ENCODE data around the gene HBG2. TPM values are rescaled to one million over a fixed set of nuclear protein-coding genes. Genes with fewer than 3 reads are reported as not detected.
"Not testable (repeated sequence)": the region's sequence is repeated elsewhere in the genome, so short reads cannot be mapped to it uniquely, and the experiment has no call there.

HBG2 gene
- total RNA-seq, result not detected in 2 replicates

- H3K27ac Mint-ChIP-seq; H3K36me3 Mint-ChIP-seq (ENCODE audit: low read depth); H3K9me3 Mint-ChIP-seq; H3K27me3 Mint-ChIP-seq (ENCODE audit: low read depth); H3K4me3 Mint-ChIP-seq (ENCODE audit: low read depth); intact Hi-C loops (cut with micrococcal nuclease); H3K4me1 Mint-ChIP-seq (ENCODE audit: low read depth); DNase-seq (ENCODE audit: low spot score): not testable (repeated sequence)
Observed at GRCh38 chr11:5254646-5255413, at the start of gene HBG2. Gene HBG2, minus strand, starts transcription at chr11:5254781. Its CDS starts 53 bp downstream, at chr11:5254728.

GRCh38 chr11:5304046-5304445, 49.5 kb upstream of the HBG2 start:
- H3K9me3 Mint-ChIP-seq, result no peaks in the 10 kb centered on the region
- no peaks in the 10 kb centered on the region for H3K27me3 Mint-ChIP-seq (ENCODE audit: low read depth)
- no peaks in the 10 kb centered on the region for H3K4me1 Mint-ChIP-seq (ENCODE audit: low read depth)
- intact Hi-C loops (cut with micrococcal nuclease), result no loop called here
- DNase-seq (ENCODE audit: low spot score), result no peak
- H3K27ac Mint-ChIP-seq, result no peak overlapping the region
- no peaks in the 10 kb centered on the region for H3K36me3 Mint-ChIP-seq (ENCODE audit: low read depth)
- no peak overlapping the region for H3K4me3 Mint-ChIP-seq (ENCODE audit: low read depth)

GRCh38 chr11:5303626-5304025, 49.0 kb upstream of the HBG2 start:
- no peak overlapping the region for H3K27ac Mint-ChIP-seq
- H3K36me3 Mint-ChIP-seq (ENCODE audit: low read depth), result no peaks in the 10 kb centered on the region
- intact Hi-C loops (cut with micrococcal nuclease), result no loop called here
- H3K9me3 Mint-ChIP-seq, result no peaks in the 10 kb centered on the region
- H3K4me3 Mint-ChIP-seq (ENCODE audit: low read depth), result no peak overlapping the region
- no peaks in the 10 kb centered on the region for H3K4me1 Mint-ChIP-seq (ENCODE audit: low read depth)
- no peaks in the 10 kb centered on the region for H3K27me3 Mint-ChIP-seq (ENCODE audit: low read depth)
- no peak for DNase-seq (ENCODE audit: low spot score)

GRCh38 chr11:5301846-5302245, 47.3 kb upstream of the HBG2 start, which contains the start of gene OR51B4:
Gene OR51B4, minus strand, starts transcription at chr11:5301946. Its CDS starts 0 bp downstream, at chr11:5301946.
- Mint-ChIP-seq H3K4me3 (ENCODE audit: low read depth) (no peak within 1 kb of the TSS), H3K27ac (no peak within 1 kb of the TSS), H3K36me3 (ENCODE audit: low read depth) (no peaks in the 10 kb centered on the region), H3K27me3 (ENCODE audit: low read depth) (no peaks in the 10 kb centered on the region), H3K4me1 (ENCODE audit: low read depth) (no peaks in the 10 kb centered on the region), H3K9me3 (no peaks in the 10 kb centered on the region)
- DNase-seq (ENCODE audit: low spot score), result no peak
- intact Hi-C loops (cut with micrococcal nuclease), result no loop called here

GRCh38 chr11:5300251-5300650, 45.7 kb upstream of the HBG2 start:
- intact Hi-C loops (cut with micrococcal nuclease), result no loop called here
- Mint-ChIP-seq H3K36me3 (ENCODE audit: low read depth) (no peaks in the 10 kb centered on the region), H3K27ac (no peak overlapping the region), H3K4me1 (ENCODE audit: low read depth) (no peaks in the 10 kb centered on the region), H3K4me3 (ENCODE audit: low read depth) (no peak overlapping the region), H3K9me3 (no peaks in the 10 kb centered on the region), H3K27me3 (ENCODE audit: low read depth) (no peaks in the 10 kb centered on the region)
- DNase-seq (ENCODE audit: low spot score), result no peak

GRCh38 chr11:5298451-5298850, 43.9 kb upstream of the HBG2 start:
- no peak for DNase-seq (ENCODE audit: low spot score)
- H3K4me3 Mint-ChIP-seq (ENCODE audit: low read depth), result no peak overlapping the region
- H3K4me1 Mint-ChIP-seq (ENCODE audit: low read depth), result no peaks in the 10 kb centered on the region
- H3K27ac Mint-ChIP-seq, result no peak overlapping the region
- H3K27me3 Mint-ChIP-seq (ENCODE audit: low read depth), result no peaks in the 10 kb centered on the region
- H3K36me3 Mint-ChIP-seq (ENCODE audit: low read depth), result no peaks in the 10 kb centered on the region
- intact Hi-C loops (cut with micrococcal nuclease), result loop anchor here (10.0 kb wide), 1 partner anchor 94 kb away; the partner anchor contains the start of gene OR51V1
- no peaks in the 10 kb centered on the region for H3K9me3 Mint-ChIP-seq

GRCh38 chr11:5297721-5298323, 43.2 kb upstream of the HBG2 start:
- Mint-ChIP-seq H3K9me3 (no peaks in the 10 kb centered on the region), H3K27ac (no peak overlapping the region), H3K4me3 (ENCODE audit: low read depth) (no peak overlapping the region), H3K4me1 (ENCODE audit: low read depth) (no peaks in the 10 kb centered on the region), H3K27me3 (ENCODE audit: low read depth) (no peaks in the 10 kb centered on the region), H3K36me3 (ENCODE audit: low read depth) (no peaks in the 10 kb centered on the region)
- intact Hi-C loops (cut with micrococcal nuclease), result loop anchor here (10.0 kb wide), 1 partner anchor 93 kb away; the partner anchor contains the start of gene OR51V1
- DNase-seq (ENCODE audit: low spot score), result no peak

GRCh38 chr11:5294342-5294995, 39.9 kb upstream of the HBG2 start:
- not testable (repeated sequence) for H3K27me3 Mint-ChIP-seq (ENCODE audit: low read depth); H3K36me3 Mint-ChIP-seq (ENCODE audit: low read depth); H3K27ac Mint-ChIP-seq; H3K9me3 Mint-ChIP-seq; DNase-seq (ENCODE audit: low spot score); H3K4me1 Mint-ChIP-seq (ENCODE audit: low read depth); H3K4me3 Mint-ChIP-seq (ENCODE audit: low read depth)
- intact Hi-C loops (cut with micrococcal nuclease), result loop anchor here (10.0 kb wide), 1 partner anchor 90 kb away; the partner anchor contains the start of gene OR51V1

- no peak for DNase-seq (ENCODE audit: low spot score)
- Mint-ChIP-seq H3K4me3 (ENCODE audit: low read depth) (no peak overlapping the region), H3K27ac (no peak overlapping the region), H3K36me3 (ENCODE audit: low read depth) (no peaks in the 10 kb centered on the region), H3K9me3 (no peaks in the 10 kb centered on the region), H3K4me1 (ENCODE audit: low read depth) (no peaks in the 10 kb centered on the region), H3K27me3 (ENCODE audit: low read depth) (no peaks in the 10 kb centered on the region)
- intact Hi-C loops (cut with micrococcal nuclease), result loop anchor here (10.0 kb wide), 1 partner anchor 88 kb away; the partner anchor contains the start of gene OR51V1
Observed at GRCh38 chr11:5293028-5293427, 38.4 kb upstream of the HBG2 start.

- no peak overlapping the region for H3K4me3 Mint-ChIP-seq (ENCODE audit: low read depth)
- H3K4me1 Mint-ChIP-seq (ENCODE audit: low read depth), result no peaks in the 10 kb centered on the region
- DNase-seq (ENCODE audit: low spot score), result no peak
- H3K27me3 Mint-ChIP-seq (ENCODE audit: low read depth), result no peaks in the 10 kb centered on the region
- no peak overlapping the region for H3K27ac Mint-ChIP-seq
- no peaks in the 10 kb centered on the region for H3K9me3 Mint-ChIP-seq
- H3K36me3 Mint-ChIP-seq (ENCODE audit: low read depth), result no peaks in the 10 kb centered on the region
- intact Hi-C loops (cut with micrococcal nuclease), result loop anchor here (1.0 to 10.0 kb wide), 2 partner anchors 87 to 167 kb away; partner anchors contain the start of gene OR51V1
Observed at GRCh38 chr11:5291207-5291838, 36.7 kb upstream of the HBG2 start.

- Mint-ChIP-seq H3K27ac (no peak overlapping the region), H3K4me3 (ENCODE audit: low read depth) (no peak overlapping the region), H3K4me1 (ENCODE audit: low read depth) (no peaks in the 10 kb centered on the region), H3K9me3 (no peaks in the 10 kb centered on the region), H3K36me3 (ENCODE audit: low read depth) (no peaks in the 10 kb centered on the region), H3K27me3 (ENCODE audit: low read depth) (no peaks in the 10 kb centered on the region)
- intact Hi-C loops (cut with micrococcal nuclease), result loop anchor here (10.0 kb wide), 1 partner anchor 85 kb away; the partner anchor contains the start of gene OR51V1
- no peak for DNase-seq (ENCODE audit: low spot score)
Observed at GRCh38 chr11:5290106-5290505, 35.5 kb upstream of the HBG2 start.

GRCh38 chr11:5289696-5290095, 35.1 kb upstream of the HBG2 start:
- Mint-ChIP-seq H3K9me3 (no peaks in the 10 kb centered on the region), H3K27me3 (ENCODE audit: low read depth) (no peaks in the 10 kb centered on the region), H3K4me3 (ENCODE audit: low read depth) (no peak overlapping the region), H3K4me1 (ENCODE audit: low read depth) (no peaks in the 10 kb centered on the region), H3K27ac (no peak overlapping the region), H3K36me3 (ENCODE audit: low read depth) (no peaks in the 10 kb centered on the region)
- DNase-seq (ENCODE audit: low spot score), result no peak
- intact Hi-C loops (cut with micrococcal nuclease), result loop anchor here (10.0 kb wide), 1 partner anchor 85 kb away; the partner anchor contains the start of gene OR51V1
